HT-29 (cell line): ENCODE measurements around the gene CYFIP2. TPM values are rescaled to one million over a fixed set of nuclear protein-coding genes. Genes with fewer than 3 reads are reported as not detected.
A peak's percentile ranks its signal among the peaks of the same experiment; 100 is the strongest.
"Not testable (repeated sequence)": the region's sequence is repeated elsewhere in the genome, so short reads cannot be mapped to it uniquely, and the experiment has no call there.

Experiments used
- DNase-seq: peaks from one replicate; pipeline ENCODE4 v3.0.0-alpha.2; 2015; ENCODE audit warnings: low spot score
- total RNA-seq: library from RNA; depleted of rRNA; stranded (reverse); fragments of >200 nt; shearing (Covaris generic); gene quantifications from 2 replicates; pipeline ENCODE4 v1.2.3, GENCODE V29; 2014; rRNA removed

CYFIP2 gene
- 14.8 and 14.9 TPM in 2 replicates for total RNA-seq

DNA sequence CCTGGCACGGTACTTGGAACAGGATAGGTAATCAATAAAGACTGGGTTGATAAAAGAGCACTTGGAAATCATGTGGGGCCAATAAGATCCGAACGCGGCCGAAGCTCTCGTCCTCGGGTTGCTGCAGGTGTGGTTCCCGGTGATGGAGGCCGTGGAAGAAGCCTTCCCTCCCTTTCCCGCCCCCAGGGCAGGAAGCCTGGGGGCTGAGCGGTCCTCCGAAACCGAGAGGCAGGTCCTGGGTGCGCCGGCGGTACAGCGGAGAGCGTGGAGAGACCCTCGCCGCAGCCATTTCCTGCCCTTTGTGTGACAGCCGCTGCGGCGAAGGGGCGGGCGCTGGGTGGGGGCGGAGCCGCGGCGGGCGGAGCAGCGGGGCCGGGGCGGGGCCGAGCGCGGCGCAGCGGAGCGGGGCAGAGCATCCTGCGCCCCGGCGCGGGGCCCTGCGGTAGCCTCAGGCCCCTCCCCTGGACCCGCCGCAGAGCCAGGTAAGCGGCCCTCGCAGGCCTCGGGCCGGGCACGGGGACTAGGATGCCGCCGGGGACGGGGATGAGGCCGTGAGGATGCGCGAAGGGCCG is at the start of gene CYFIP2:
Gene CYFIP2, plus strand, starts transcription at position 410 of the 572 bp plus-strand sequence. CDS start 19,239 bp downstream, outside the sequence.
- peak; percentile 40 for DNase-seq

GRCh38 chr5:157216391-157217142 is 49.4 kb upstream of the CYFIP2 start:
- DNase-seq: no peak

DNA sequence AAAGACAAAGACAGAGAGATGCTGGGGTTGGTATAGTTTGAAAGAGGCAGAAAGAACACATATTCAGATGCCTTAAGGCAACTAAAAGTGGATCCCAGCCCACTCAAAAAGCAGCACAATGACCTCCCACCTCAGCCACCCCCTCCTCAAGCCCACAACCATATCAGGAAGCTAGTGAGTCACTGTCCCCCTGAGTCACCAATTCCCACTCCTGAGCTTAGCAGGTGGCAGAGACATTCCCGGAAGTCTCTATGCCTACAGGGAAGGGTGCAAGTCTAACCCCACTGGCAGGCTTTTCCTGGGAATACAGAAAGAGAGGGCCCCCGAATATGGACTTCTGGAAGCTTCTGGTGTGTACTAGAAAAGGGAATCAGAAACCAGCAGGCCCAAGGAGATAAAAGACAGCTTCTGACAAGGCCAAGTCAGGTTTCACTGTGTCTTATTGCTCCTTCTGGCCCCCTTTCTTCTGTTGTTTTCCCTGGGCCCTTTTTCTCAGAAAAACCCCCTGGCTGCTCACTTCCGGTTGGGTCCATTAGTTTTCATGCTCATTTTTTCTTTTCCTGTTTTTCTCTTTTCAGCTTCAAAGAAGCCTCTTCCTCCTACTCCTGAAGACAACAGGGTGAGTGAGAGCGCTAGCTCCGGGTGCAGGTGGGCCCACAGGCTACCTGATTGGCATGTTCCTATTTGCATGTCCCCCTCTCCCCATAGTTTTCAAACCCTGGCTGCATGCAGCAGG is 48.5 kb upstream of the CYFIP2 start:
- no peak for DNase-seq

DNA sequence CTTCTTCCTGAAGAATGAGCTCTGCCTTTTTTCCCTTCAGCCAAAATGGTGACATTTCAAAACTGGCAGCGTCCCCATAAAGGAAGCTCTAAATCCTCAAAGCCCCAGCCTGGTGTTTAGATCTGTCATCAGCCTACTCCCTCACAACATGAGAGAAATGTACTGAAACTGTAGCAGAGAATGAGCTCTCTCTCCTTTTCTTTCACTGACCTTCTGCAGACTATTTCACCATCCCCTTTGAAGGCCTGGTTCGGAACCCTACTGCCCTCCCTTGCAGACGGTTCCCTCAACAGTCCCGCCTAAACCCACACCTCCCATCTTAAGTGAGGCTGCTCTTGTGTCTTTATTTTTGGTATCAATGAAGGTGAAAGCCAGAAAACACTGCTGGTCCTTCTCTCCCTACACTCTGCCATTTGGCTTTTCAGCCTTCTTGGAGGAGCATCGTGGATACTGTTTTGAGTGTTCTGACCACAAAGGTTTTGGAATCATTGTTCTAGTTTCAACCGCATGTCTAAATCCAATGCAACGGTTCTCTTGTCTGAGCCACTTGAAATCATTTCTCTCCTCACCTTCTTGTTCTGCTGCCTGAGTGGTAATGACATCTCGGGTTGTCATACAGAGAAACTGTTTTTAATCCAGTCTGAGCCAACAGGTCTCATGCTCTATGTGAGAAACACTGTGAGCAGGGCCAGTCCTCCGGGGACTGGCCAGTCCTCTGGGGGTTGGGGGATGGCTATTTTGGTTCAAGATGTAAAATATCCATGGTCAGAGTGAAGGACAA is 46.2 kb upstream of the CYFIP2 start:
- no peak for DNase-seq

- DNase-seq: no peak
Measured at GRCh38 chr5:157221959-157222358, 44.0 kb upstream of the CYFIP2 start.

GRCh38 chr5:157222506-157223230 is 43.3 kb upstream of the CYFIP2 start:
- no peak for DNase-seq

- DNase-seq: no peak
Measured at GRCh38 chr5:157225469-157226422, 40.2 kb upstream of the CYFIP2 start.

DNA sequence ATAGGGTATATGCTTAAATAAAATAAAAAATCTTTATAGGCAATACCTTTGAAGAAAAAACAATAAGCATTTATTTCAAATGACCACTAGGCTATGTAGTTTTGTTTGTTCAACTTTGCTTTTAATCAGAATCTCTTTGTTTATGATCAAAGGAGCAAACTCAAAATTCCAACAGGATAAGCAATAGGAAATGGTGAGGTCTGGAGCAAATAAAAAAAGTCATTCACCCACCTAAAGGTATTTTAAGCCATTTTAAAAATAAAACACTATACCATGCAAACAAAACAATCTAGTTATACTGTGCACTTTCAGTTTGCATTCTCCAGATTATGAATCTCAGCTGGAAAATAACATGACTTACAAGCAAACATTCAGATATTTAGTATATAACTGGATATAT is 35.3 kb upstream of the CYFIP2 start:
- no peak for DNase-seq

GRCh38 chr5:157232706-157233105 is 33.2 kb upstream of the CYFIP2 start:
- DNase-seq: no peak

- no peak for DNase-seq
Measured at GRCh38 chr5:157233515-157233914, 32.4 kb upstream of the CYFIP2 start.

DNA sequence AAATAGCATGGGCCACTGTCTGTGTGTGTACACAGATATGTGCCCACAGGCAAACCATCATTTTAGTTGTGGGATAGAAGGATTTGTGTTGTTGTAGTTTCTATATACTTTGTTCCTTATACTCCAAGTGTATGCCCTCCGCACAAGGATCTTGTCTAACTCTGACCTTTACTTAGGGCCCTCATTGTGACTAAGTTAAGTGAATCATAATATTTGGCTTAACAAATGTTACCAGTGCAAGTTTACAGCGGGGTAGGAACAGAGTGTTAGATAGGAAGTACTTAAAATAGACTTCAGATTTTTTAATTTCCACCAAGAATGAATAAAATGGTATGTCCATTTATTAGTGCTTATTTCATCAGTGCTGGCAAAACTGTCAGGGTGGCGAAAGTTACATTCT is 29.5 kb upstream of the CYFIP2 start:
- DNase-seq: no peak

GRCh38 chr5:157241483-157241882 is 24.4 kb upstream of the CYFIP2 start:
- no peak for DNase-seq

DNA sequence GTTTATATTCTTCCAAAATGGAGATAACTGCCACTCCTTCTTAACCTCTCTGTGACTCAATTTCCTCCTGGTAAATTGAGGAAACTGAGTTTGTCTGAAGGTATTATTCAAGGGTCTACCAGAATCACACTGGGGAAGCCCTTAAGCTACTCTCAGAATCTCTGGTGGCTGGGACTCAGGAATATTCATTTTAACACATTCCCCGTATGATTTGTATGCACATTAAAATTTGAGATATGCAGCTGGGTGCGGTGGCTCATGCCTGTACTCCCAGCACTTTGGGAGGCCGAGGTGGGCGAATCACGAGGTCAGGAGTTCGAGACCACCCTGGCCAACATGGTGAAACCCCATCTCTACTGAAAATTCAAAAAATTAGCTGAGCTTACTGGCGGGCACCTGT is 21.2 kb upstream of the CYFIP2 start:
- DNase-seq: not testable (repeated sequence)

- DNase-seq: peak; percentile 32
Measured at GRCh38 chr5:157245476-157245875, 20.4 kb upstream of the CYFIP2 start.

- no peak for DNase-seq
Measured at GRCh38 chr5:157245886-157246285, 20.0 kb upstream of the CYFIP2 start.

GRCh38 chr5:157247267-157247666 is 18.7 kb upstream of the CYFIP2 start:
- no peak for DNase-seq

GRCh38 chr5:157248821-157249470 is 17.0 kb upstream of the CYFIP2 start:
- no peak for DNase-seq

DNA sequence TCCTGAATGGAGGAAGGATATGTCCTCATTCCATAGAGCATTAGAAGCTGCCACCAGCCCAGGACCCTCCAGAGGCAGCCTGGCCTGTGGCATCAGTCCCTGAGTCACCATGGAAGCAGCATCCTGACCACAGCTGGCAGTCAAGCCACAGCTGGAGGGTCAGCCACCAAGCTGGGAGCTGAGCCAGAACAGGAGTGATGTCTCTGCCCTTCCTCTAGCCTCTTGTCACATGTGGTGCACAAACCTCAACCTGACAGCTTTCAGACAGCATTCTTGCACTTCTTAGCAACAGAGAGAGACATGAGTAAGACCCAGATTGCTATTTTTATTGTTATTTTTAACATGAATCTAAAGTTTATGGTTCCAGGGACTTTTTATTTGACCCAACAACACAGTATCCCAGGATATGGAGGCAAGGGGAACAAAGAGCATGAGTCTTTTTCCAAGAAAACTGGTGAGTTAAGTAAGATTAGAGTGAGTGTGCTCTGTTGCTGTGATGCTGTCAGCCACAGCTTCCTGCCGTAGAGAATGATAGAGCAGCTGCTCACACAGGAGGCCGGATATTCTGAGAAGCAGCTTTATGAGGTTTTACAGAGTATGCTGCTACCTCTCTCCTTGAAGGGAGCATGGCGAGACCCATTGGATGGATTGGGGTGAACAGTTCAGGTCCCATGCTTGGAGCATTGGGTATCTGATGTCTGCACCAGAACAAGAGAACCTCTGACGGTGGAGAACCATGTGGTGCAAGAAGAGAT is 13.0 kb upstream of the CYFIP2 start:
- DNase-seq: no peak

DNA sequence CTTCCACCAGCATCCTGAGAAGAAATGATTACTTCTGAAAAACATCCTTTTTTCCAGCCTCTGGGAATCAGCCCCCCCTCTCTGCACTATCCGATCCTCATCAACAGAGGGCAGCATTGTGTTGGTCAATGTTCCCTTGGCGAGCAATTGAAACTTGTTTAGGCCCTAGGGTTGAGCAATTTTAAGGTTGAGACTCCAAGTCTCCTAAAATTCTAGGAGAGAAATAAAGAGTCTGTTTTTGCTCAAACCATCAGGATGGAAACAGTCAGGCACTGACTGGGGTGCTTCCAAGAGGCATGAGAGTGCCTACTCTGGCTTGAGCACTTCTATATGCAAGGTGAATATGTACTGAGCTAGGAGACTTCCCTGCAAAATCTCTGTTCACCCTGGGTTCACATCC is 12.4 kb upstream of the CYFIP2 start:
- DNase-seq: peak; percentile 63
